IMR-90 (cell line): ENCODE data around the gene MSRB1. TPM values are rescaled to one million over a fixed set of nuclear protein-coding genes. Genes with fewer than 3 reads are reported as not detected.
A peak's percentile ranks its signal among the peaks of the same experiment; 100 is the strongest.

Experiments used
- ATAC-seq: fragments of 200-7000 bp; cut with Tn5 transposase; 2 replicates; pipeline ENCODE4 v1.9.1; 2020; ENCODE audit warnings: low read depth, mild to moderate bottlenecking, moderate library complexity
- BruUV-seq: library from RNA; stranded (reverse); fragments of 400-500 nt; replicated peaks from 2 replicates; lab custom pipeline; 2021; lab: Mats Ljungman, UMichigan
- CTCF ChIA-PET: fragments of 300-600 bp; formaldehyde crosslinking; extraction: SDS; loops from one replicate; lab custom pipeline; 2021; ENCODE audit warnings: antibody characterized with exemption; lab: Yijun Ruan, JAX
- POLR2A ChIA-PET: fragments of 300-600 bp; sonication (Branson Sonifier 250); formaldehyde crosslinking; loops from one replicate; lab custom pipeline; 2022; ENCODE audit warnings: antibody characterized with exemption; ENCODE audit not compliant: unreplicated experiment; lab: Charles Lee
- DNase-seq: peaks from one replicate; pipeline ENCODE4 v3.0.0; 2013
- H2AFZ ChIP-seq: replicated peaks from 2 replicates; pipeline ENCODE3; 2013; ENCODE audit warnings: low read length, mild to moderate bottlenecking; ENCODE audit not compliant: poor library complexity
- H2AK5ac ChIP-seq: 2 replicates; pipeline ENCODE4 v1.6.1; 2013; ENCODE audit warnings: low read depth, low read length, inconsistent platforms
- H2AK9ac ChIP-seq: replicated peaks from 2 replicates; pipeline ENCODE3; 2013; ENCODE audit warnings: mild to moderate bottlenecking, low read depth, low read length, moderate library complexity; ENCODE audit not compliant: poor library complexity
- H2BK120ac ChIP-seq: 2 replicates; pipeline ENCODE4 v1.6.1; 2013; ENCODE audit warnings: low read depth, low read length, inconsistent platforms
- H2BK15ac ChIP-seq: 3 replicates; pipeline ENCODE4 v1.6.1; 2013; ENCODE audit warnings: low read depth, low read length, inconsistent platforms
- H2BK20ac ChIP-seq: 2 replicates; pipeline ENCODE4 v1.6.1; 2013; ENCODE audit warnings: low read depth, mild to moderate bottlenecking, inconsistent platforms, low read length, moderate library complexity
- H2BK5ac ChIP-seq: 2 replicates; pipeline ENCODE4 v1.6.1; 2013; ENCODE audit warnings: mild to moderate bottlenecking, low read depth, low read length, inconsistent platforms; ENCODE audit not compliant: poor library complexity, severe bottlenecking
- H3K14ac ChIP-seq: replicated peaks from 2 replicates; pipeline ENCODE4 v1.6.1; 2013; ENCODE audit warnings: low read depth, low read length, inconsistent platforms
- H3K18ac ChIP-seq: 2 replicates; pipeline ENCODE4 v1.6.1; 2013; ENCODE audit warnings: low read depth, low read length, control low read depth
- H3K23ac ChIP-seq: 2 replicates; pipeline ENCODE4 v1.6.1; 2013; ENCODE audit warnings: low read depth, low read length, inconsistent platforms
- H3K27ac ChIP-seq: 2 replicates; pipeline ENCODE4 v1.5.1; 2013; ENCODE audit warnings: mild to moderate bottlenecking, control low read depth, low read length; ENCODE audit not compliant: insufficient read depth
- H3K27me3 ChIP-seq: 2 replicates; pipeline ENCODE4 v1.6.1; 2013; ENCODE audit warnings: low read length; ENCODE audit not compliant: control insufficient read depth, insufficient read depth
- H3K36me3 ChIP-seq: 2 replicates; pipeline ENCODE4 v1.6.1; 2013; ENCODE audit warnings: low read length, mixed read lengths; ENCODE audit not compliant: control insufficient read depth, insufficient read depth
- H3K4ac ChIP-seq: 2 replicates; pipeline ENCODE4 v1.6.1; 2013; ENCODE audit warnings: low read depth, low read length, inconsistent platforms
- H3K4me1 ChIP-seq: 2 replicates; pipeline ENCODE4 v1.6.1; 2013; ENCODE audit warnings: low read length, mixed read lengths; ENCODE audit not compliant: control insufficient read depth, insufficient read depth
- H3K4me2 ChIP-seq: 2 replicates; pipeline ENCODE4 v1.6.1; 2013; ENCODE audit warnings: low read depth, mild to moderate bottlenecking, control low read depth, low read length, moderate library complexity
- H3K4me3 ChIP-seq: 2 replicates; pipeline ENCODE4 v1.5.1; 2013; ENCODE audit warnings: low read depth, mild to moderate bottlenecking, control low read depth, low read length, moderate library complexity; ENCODE audit not compliant: insufficient read depth
- H3K56ac ChIP-seq: 2 replicates; pipeline ENCODE4 v1.6.1; 2013; ENCODE audit warnings: low read length, inconsistent platforms; ENCODE audit not compliant: insufficient read depth; ENCODE audit errors: extremely low read depth
- H3K79me1 ChIP-seq, 2 experiments: 2 replicates each; pipeline ENCODE4 v1.6.1; 2013; ENCODE audit warnings: low read length in 2 of 2, inconsistent platforms in 1 of 2, low read depth in 1 of 2
- H3K9ac ChIP-seq: 2 replicates; pipeline ENCODE4 v1.6.1; 2013; ENCODE audit warnings: low read depth, low read length, control low read depth
- H3K9me1 ChIP-seq: 2 replicates; pipeline ENCODE4 v1.6.1; 2013; ENCODE audit warnings: low read length, inconsistent platforms; ENCODE audit not compliant: insufficient read depth
- H3K9me3 ChIP-seq: 2 replicates; pipeline ENCODE4 v1.6.1; 2013; ENCODE audit warnings: low read length; ENCODE audit not compliant: control insufficient read depth, insufficient read depth
- H4K20me1 ChIP-seq: 2 replicates; pipeline ENCODE4 v1.6.1; 2013; ENCODE audit warnings: low read length, inconsistent platforms; ENCODE audit not compliant: insufficient read depth
- H4K5ac ChIP-seq: 2 replicates; pipeline ENCODE4 v1.6.1; 2013; ENCODE audit warnings: mild to moderate bottlenecking, low read depth, low read length, control low read depth
- H4K8ac ChIP-seq, 2 experiments: 2 replicates each; pipeline ENCODE4 v1.6.1; 2013; ENCODE audit warnings: low read depth in 2 of 2, low read length in 2 of 2, control low read depth in 1 of 2, inconsistent platforms in 1 of 2
- H4K91ac ChIP-seq: 2 replicates; pipeline ENCODE4 v1.6.1; 2013; ENCODE audit warnings: low read depth, low read length, inconsistent platforms; ENCODE audit not compliant: insufficient read depth
- POLR2A ChIP-seq: IDR thresholded peaks from 2 replicates; pipeline ENCODE4 v1.6.1; 2012; ENCODE audit warnings: mild to moderate bottlenecking, low read depth, low read length
- USF2 ChIP-seq: fragments of 150-350 bp; IDR thresholded peaks from 2 replicates; pipeline ENCODE4 v1.6.1; 2017; ENCODE audit warnings: mild to moderate bottlenecking, antibody characterized with exemption, low read length, low read depth
- WGBS, 2 experiments: methylation state at CpG; one replicate each; pipeline versions ENCODE4 v1.1.5 to v1.1.7; 2013; ENCODE audit warnings: missing lambda C conversion rate in 2 of 2; ENCODE audit not compliant: insufficient read length in 1 of 2; ENCODE audit errors: extremely low coverage in 2 of 2; 5-methylcytosine and 5-hydroxymethylcytosine counted together
- dilution Hi-C: fragments of 300-500 bp; cut with HindIII; formaldehyde crosslinking; loops from one replicate; pipeline ENCODE4 v1.14.3; 2018; ENCODE audit warnings: low sequenced_read_pairs; ENCODE audit not compliant: unreplicated experiment
- in situ Hi-C: fragments of 300-500 bp; cut with MboI; formaldehyde crosslinking; loops from 3 replicates; pipeline ENCODE4 v1.14.3; 2019; ENCODE audit warnings: low sequenced_read_pairs, inconsistent platforms, mixed read lengths
- intact Hi-C: fragments of 100-400 bp; cut with micrococcal nuclease; formaldehyde crosslinking; loops from 2 replicates; pipeline ENCODE4 v1.10.0; 2022
- polyA plus RNA-seq, 3 experiments: library from polyadenylated mRNA; depleted of rRNA; stranded (reverse); fragments of >200 nt; gene quantifications; 2 replicates each; pipeline ENCODE4 v1.2.3, GENCODE V29; 2012; ENCODE audit warnings: low replicate concordance in 1 of 3
- total RNA-seq: library from RNA; depleted of rRNA; stranded (reverse); fragments of >200 nt; gene quantifications from 2 replicates; pipeline ENCODE4 v1.2.3, GENCODE V29; 2012

The MSRB1 gene
- total and polyA plus RNA-seq, 2 of the 4 experiments (the other 2 are of a cell fraction), result 17.0 to 32.3 TPM

DNA sequence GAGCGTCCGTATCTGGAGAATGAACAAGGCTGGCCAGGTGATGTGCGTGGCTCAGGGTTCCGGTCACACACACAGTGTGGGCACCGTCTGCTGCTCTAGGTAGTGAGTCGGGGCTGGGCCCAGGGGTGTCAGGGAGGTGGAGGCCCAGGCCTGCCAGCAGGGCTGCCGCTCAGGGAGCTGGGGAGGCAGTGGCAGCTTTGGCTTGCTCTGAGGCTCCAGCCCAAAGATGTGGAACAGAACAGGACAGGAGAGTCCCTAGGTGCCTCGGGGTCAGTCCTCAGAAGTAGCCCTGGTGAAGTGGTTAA, 33.2 kb upstream of the MSRB1 start:
- no peak overlapping the region for H3K4me3 ChIP-seq
- peaks cover 48% of the 10 kb centered on the region for H3K36me3 ChIP-seq
- TF ChIP-seq USF2, result no peak
- TF ChIP-seq POLR2A, result no peak
- H3K4ac ChIP-seq, result no peak overlapping the region
- H3K23ac ChIP-seq, result no peak overlapping the region
- H3K27me3 ChIP-seq, result peaks cover 15% of the 10 kb centered on the region; the same call in 1 of the 2 replicates
- H2BK15ac ChIP-seq, result no peak overlapping the region
- 98% methylated on average over 5 of the region's 8 CpGs; no CpG with 5 or more reads in 1 of the 2 experiments for WGBS, 2 experiments
- no peaks in the 10 kb centered on the region for H3K9me3 ChIP-seq
- no peak overlapping the region for H2AK5ac ChIP-seq
- H3K9ac ChIP-seq, result no peak overlapping the region
- H3K4me2 ChIP-seq, result no peak overlapping the region
- H2BK5ac ChIP-seq, result no peak overlapping the region
- ATAC-seq (no peak), DNase-seq (no peak)
- H3K27ac ChIP-seq, result no peak overlapping the region
- intact Hi-C loops (no loop called here), dilution Hi-C loops (no loop called here), in situ Hi-C loops (no loop called here)
- H2AK9ac ChIP-seq, result no peak overlapping the region
- no peak overlapping the region for H4K91ac ChIP-seq
- H3K9me1 ChIP-seq, result no peaks in the 10 kb centered on the region
- peak overlapping the region; percentile 21 for H2AFZ ChIP-seq
- no peak overlapping the region for H4K5ac ChIP-seq
- H3K4me1 ChIP-seq, result peaks cover 3% of the 10 kb centered on the region; the same call in 1 of the 2 replicates
- H2BK120ac ChIP-seq, result no peak overlapping the region
- no peak overlapping the region for H3K18ac ChIP-seq
- H4K8ac ChIP-seq, result no peak overlapping the region
- POLR2A ChIA-PET, result no interaction called here
- no peak overlapping the region for H3K56ac ChIP-seq
- no peak overlapping the region for H3K14ac ChIP-seq
- H3K79me1 ChIP-seq, result peaks cover 0 to 26% of the 10 kb centered on the region in 2 experiments; a peak in 3 of 4 replicates
- CTCF ChIA-PET, result no interaction called here
- no peak overlapping the region for H2BK20ac ChIP-seq
- no TSS peak for BruUV-seq
- H4K20me1 ChIP-seq, result no peaks in the 10 kb centered on the region; the same call in 1 of the 2 replicates
